ENCODE measurements around the gene ALDH3B2.
"Not testable (repeated sequence)": the region's sequence is repeated elsewhere in the genome, so short reads cannot be mapped to it uniquely, and the experiment has no call there.

ALDH3B2 gene

GRCh38 chr11:67685641-67686332, 11.4 kb upstream of the ALDH3B2 start:
- not testable (repeated sequence) for DNase-seq (ENCODE audit: low spot score)

GRCh38 chr11:67682126-67683034, 8.0 kb upstream of the ALDH3B2 start:
- DNase-seq (ENCODE audit: low spot score) = not testable (repeated sequence)

DNA sequence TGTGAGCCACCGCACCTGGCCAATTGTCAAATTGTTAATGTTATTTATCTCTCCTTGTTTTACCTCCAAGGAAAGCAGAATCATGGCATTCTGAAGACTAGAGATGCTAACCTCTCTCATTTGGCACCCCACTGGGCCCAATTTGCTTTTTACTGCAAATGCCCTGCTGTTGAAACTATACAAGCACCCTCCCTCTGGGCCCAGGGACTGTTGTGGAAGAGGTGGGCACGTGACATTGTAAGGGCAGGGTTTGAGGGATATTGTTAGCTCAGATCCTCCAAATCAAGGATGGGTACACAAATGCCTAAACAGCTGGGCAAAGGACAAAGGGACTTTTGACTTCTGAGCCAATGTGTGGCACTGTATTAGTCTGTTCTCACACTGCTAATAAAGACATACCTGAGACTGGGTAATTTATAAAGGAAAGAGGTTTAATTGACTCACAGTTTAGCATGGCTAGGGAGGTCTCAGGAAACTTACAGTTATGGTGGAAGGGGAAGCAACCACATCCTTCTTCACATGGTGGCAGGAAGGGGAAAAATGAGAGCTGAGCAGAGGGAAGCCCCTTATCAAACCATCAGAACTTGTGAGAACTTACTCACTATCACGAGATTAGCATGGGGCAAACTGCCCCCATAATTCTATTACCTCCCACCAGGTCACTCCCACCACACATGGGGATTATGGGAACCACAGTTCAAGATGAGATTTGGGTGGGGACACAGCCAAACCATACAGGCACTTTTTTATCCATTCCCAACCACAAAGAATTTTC, 6.5 kb upstream of the ALDH3B2 start:
- DNase-seq (ENCODE audit: low spot score) = no peak

GRCh38 chr11:67675058-67675747, 780 bp upstream of the ALDH3B2 start:
- DNase-seq (ENCODE audit: low spot score) = no peak

DNA sequence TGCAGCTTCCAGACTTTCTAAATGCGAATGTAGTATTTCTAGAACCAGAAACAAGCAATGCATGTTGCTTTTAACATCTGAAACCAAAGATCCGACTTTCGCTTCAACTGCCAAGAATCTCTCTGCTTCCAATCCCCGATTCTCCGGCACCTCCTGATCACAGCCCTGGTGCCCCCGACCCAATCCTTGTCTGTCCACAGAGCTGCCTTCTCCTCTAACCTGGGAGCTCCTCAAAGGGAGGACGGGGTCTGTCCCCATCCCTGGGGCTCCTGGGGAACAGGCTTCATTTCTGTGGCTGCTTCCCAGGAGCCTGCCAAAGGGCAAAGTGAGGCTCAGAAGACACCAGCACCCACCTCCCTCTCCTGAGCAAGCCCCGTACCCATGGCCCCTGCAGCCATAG, 521 bp downstream of the ALDH3B2 start:
- no peak for DNase-seq (ENCODE audit: low spot score)

- DNase-seq (ENCODE audit: low spot score) = no peak
Measured at GRCh38 chr11:67673358-67673757, 1.1 kb downstream of the ALDH3B2 start.

DNA sequence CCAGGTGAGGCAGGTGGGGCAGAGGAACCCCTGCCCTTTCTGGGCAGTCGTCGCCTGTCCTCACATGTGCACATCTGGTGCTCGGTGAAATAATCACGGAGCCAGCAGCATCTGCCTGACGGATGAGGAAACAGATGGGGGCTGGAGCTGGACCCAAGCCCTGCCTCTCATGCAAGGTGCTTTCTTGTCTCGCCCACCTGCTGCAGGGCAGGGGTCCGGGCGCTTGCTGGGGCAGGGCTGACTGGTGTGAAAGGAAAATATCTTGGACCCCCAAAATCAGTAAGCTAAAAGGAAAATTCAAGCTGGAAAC, 3.3 kb downstream of the ALDH3B2 start:
- DNase-seq (ENCODE audit: low spot score) = no peak

DNA sequence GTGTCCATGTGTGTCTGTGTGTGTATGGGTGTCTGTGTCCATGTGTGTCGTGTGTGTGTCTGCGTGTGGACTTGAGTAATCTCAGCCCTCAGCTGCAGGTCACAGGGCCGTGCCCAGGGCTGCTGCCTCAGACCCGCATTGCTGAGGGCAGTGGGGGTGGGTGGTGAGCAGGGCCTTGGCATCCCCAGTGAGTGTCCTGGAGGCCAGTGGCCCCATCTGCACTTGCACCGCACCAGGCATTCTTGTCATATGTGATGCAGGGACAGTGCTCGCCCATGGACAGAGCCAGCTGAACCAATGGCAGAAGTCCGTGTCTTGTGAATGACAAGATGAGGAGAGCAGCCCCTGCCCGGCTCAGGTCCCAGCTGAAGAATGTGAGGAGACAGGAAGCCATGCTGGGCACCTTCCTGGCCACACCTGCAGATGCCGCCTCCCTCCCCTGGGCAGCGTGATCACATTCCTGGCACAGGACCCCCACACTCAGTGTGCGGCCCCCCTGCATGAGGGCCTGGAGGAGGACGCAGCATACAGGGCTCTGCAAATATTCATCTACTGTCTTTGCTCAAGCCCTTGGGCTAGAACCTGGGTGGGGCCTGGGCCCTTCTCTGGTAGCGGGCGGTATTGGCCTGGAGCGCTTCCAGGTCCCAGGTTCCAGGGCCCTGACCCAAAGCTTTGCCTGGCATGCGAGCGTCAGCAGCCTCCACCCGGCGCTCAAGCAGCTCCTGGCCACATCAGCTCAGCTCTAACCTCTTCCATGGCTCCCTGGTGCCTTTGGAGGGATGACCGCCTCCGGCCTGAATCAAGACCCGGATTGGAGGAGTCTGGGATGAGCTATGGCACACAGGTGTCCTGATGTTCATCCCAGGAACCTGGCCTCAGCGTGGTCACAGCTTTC, 3.9 kb downstream of the ALDH3B2 start:
- no peak for DNase-seq (ENCODE audit: low spot score)

DNA sequence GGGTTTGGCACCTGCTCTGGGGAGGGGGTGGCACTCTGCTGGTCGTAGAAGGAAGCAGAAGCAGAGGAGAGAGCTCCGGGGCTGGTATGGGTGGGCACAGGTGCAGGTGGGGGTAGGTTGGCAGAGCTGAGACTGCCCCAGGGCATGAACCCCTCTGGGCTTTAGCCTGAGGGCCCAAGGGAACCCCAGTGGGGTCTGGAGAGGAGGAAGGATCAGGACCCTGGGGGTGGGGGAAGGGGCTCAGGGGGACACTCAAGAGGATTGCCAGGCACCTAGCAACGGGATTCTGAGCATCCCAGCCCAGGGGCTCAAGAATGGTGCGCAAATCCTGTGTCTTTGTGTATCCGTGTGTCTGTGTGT, 6.3 kb downstream of the ALDH3B2 start:
- no peak for DNase-seq (ENCODE audit: low spot score)

- DNase-seq (ENCODE audit: low spot score) = no peak
Measured at GRCh38 chr11:67667490-67668191, 6.8 kb downstream of the ALDH3B2 start.

DNA sequence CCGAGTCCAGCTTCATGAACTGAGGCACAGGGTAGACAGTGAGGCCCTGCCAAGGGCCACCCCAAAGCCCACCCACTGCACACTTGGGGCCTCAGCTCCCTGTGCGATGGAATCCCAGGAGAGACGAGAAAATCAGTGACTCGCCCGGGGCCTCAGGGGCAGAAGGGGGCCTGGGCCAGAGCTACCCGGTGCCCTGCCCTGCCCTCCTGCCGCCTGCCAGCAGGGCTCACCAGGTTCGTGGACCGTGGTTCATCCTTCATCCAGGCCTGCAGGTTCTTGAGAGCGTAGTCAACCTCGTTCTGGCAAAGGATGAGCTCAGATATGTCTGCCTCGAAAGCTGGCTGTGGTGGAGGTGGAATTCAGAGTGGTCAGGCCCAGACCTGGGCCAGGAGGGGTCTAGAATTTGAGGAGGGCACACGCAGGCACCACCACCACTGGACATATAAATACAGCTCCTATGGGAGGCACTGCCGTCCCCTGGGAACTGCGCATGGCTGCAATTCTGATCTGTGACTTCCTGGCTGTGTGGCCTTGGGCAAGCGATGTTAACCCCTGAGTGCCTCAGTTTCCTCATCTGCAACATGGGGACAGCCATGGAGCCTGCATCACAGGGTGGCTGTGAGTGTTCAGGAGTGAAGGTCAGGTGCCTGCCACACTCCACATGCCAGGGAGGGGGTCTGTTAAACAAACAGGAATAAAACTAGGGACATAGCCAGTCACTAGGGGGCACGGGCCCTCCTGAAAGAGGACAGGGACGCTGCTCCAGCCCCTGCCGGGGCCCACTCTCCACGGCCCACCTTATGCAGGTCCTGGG, 7.5 kb downstream of the ALDH3B2 start:
- DNase-seq (ENCODE audit: low spot score) = no peak

- no peak for DNase-seq (ENCODE audit: low spot score)
Measured at GRCh38 chr11:67666303-67666645, 8.1 kb downstream of the ALDH3B2 start.

GRCh38 chr11:67665541-67666302, 8.7 kb downstream of the ALDH3B2 start:
- no peak for DNase-seq (ENCODE audit: low spot score)

DNA sequence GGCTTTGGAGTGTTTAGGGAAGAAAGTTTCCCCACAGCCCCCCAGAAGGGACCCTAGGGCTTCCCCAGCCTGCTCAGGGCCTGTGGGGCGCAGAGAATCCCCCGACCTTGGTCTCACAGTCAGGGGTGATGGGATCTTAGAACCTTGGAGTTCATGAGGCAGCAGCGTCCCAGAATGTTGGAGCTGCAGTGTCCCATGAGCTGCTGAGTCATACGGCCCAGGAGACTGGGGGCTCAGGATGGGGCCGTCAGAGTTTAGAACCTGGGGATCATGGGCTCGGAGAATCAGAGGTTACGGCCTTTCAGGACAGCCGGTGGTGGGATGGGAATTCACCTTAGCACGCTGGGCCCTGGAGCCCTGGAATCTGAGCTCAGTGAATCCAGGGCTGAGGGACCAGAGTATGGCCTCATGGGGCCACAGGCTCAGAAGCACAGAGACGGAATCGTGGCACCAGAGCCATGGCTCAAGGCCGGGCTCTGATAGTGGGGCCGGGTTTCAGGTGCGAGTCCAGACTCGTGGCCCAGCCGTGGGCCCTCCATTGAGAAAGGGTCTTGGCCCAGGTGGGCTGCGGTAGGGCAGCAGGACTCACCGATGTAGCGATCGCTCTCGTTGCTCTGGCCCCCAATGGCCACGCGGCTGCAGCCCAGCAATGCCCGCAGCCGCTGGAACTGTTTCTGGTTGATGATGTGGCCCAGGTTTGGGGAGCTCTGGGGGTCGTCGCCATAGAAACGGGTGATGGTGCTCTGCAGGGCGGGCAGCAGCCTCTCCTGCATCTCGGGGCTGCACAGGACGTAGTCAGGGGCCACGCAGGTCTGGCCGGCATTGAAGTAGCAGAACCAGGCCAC, 9.5 kb downstream of the ALDH3B2 start:
- DNase-seq (ENCODE audit: low spot score) = no peak

DNA sequence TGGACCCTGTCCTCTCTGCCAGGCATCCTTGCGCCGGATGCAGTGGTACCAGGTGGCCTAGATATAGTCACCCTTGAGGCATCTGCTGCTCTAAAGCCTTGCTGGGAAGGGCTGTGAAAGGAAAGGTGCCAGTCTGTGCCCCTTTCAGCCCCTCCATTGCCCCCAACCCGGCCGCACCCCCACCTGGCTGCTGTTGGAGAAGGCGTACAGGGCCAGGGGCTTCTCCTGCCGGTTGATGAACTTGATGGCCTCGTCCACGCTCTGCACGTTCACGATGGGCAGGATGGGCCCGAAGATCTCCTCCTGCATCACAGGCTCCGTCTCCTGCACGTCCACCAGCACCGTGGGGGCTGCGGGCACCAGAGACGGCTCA, 10.2 kb downstream of the ALDH3B2 start:
- DNase-seq (ENCODE audit: low spot score) = no peak

DNA sequence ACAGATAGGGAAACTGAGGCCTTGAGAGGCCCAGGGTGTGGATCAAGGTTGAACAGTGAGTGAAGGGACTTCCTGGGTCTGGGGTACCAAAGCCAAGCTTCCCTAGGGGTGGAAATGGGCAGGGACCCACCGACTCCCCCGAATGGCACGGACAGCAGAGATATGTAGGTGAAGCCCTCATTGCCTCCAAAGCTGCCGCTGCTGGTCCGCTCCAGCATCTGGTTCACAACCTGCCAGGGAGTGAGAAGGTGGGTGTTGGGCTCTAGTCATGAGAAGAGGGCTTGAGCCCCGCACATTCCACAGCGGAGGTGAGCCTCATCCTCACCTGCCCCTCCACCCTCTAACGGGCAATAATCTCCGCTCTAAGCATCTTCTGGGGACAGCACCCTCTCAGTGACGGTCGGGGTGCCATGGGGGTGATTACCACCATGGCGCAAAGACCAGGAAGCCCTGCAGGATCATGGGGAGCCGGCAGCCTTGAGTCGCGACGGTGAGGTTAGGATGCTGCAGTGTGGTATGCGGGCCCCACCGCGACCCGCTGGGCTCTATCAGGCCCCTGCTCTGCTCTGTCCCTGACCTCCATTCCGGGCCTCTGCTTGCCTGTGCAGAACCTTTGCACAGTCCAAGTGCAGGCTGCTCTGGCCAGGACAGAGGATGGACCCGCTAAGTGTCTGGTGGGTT, 10.8 kb downstream of the ALDH3B2 start:
- no peak for DNase-seq (ENCODE audit: low spot score)
